Uterus (tissue), 2 donors: Measurements from ENCODE around the gene BTNL3.

Experiments
- CTCF ChIP-seq, 4 experiments: fragments of 200-600 bp in 2 of 4; fragments of 450-650 bp in 2 of 4; sonication (generic) in 2 of 4; IDR thresholded peaks; one replicate each; pipeline ENCODE4 v1.5.1; 2016 to 2019; ENCODE audit warnings: antibody characterized with exemption in 4 of 4, mild to moderate bottlenecking in 2 of 4, moderate library complexity in 1 of 4
- POLR2A ChIP-seq, 2 donors: fragments of 450-650 bp; IDR thresholded peaks; one replicate each; pipeline ENCODE4 v1.6.1; 2016; ENCODE audit warnings: antibody characterized with exemption in 2 of 2, mild to moderate bottlenecking in 1 of 2, moderate library complexity in 1 of 2

GRCh38 chr5:180959661-180960060 is 29.0 kb upstream of the BTNL3 start:
- TF ChIP-seq CTCF (IDR thresholded peaks at IDR 0.05) (no peak), POLR2A (IDR thresholded peaks at IDR 0.05) (no peak)
